DMS153 treated with DMSO at 0.1 percent for 48 hours (cell line): Measurements from ENCODE around the gene ADTRP.

ENCODE experiments used
- DNase-seq: peaks from one replicate; lab custom pipeline; 2025; ENCODE audit not compliant: unreplicated experiment; lab: John Stamatoyannopoulos, UW

ADTRP gene

DNA sequence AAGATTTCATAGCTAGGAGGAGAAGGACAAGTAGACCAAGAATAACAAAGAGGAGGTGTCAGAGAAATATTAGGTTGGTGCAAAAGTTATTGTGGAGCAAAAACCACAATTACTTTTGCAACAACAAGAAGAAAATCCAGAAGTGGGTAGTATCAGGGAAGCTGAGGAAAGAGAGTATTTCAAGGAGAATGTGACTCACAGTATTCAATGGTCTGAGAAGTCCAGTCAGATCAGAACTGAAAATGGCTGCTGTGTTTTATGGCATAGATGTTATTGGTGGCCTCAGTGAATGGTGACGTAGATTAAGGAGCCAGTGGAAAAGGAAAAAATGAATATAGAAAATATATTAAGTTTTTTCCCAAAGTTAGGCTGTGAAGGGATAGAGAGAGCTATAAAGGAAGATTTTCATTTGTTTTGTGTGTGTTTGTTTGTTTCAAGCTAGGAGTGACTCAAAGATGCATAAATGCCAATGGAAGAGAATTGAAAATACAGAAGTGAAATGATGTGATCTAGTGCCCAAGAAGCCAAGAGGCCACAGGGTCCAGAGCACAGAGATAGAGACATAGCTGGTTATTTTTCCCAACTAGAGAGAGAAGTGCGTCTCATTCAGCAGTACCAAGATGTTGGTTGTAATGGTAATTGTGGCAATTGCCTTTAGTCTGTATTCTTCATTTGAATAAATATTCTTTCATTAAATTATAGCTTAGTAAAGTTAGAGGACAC, 112.8 kb downstream of the ADTRP start:
- no peak for DNase-seq
